Stomach (tissue), 9 donors: ENCODE data around the gene R3HDM2. TPM values are rescaled to one million over a fixed set of nuclear protein-coding genes. Genes with fewer than 3 reads are reported as not detected.
A peak's percentile ranks its signal among the peaks of the same experiment; 100 is the strongest.

Source experiments
- DNase-seq, 2 donors: peaks; one replicate each; pipeline versions ENCODE4 v3.0.0 to v3.0.0-alpha.2; 2013 to 2019
- H3K27ac ChIP-seq, 5 donors: fragments of 200-600 bp in 4 of 5; sonication (generic) in 4 of 5; one replicate each; pipeline ENCODE4 v1.5.1; 2013 to 2019; ENCODE audit warnings: mild to moderate bottlenecking in 1 of 5, moderate library complexity in 1 of 5
- H3K27me3 ChIP-seq, 3 donors: fragments of 200-600 bp; sonication (generic); one replicate each; pipeline ENCODE4 v1.5.1; 2017 to 2019; ENCODE audit warnings: mixed run types in 1 of 3
- H3K36me3 ChIP-seq, 4 donors: fragments of 200-600 bp; sonication (generic); 1 replicate in 3 of 4; 2 replicates in 1 of 4; pipeline ENCODE4 v1.5.1; 2016 to 2019
- H3K4me1 ChIP-seq, 4 donors: fragments of 200-600 bp; sonication (generic); one replicate each; pipeline ENCODE4 v1.5.1; 2016 to 2019
- H3K4me3 ChIP-seq, 4 donors: fragments of 200-600 bp; sonication (generic) in 3 of 4; one replicate each; pipeline ENCODE4 v1.5.1; 2016 to 2019; ENCODE audit warnings: mild to moderate bottlenecking in 1 of 4
- H3K9me3 ChIP-seq, 4 donors: fragments of 200-600 bp; sonication (generic); one replicate each; pipeline ENCODE4 v1.5.1; 2016 to 2019
- EP300 ChIP-seq: sonication (generic); formaldehyde crosslinking; IDR thresholded peaks from one replicate; pipeline ENCODE4 v1.6.1; 2017; ENCODE audit warnings: antibody characterized with exemption
- POLR2A ChIP-seq, 4 donors: fragments of 450-650 bp; IDR thresholded peaks; one replicate each; pipeline ENCODE4 v1.6.1; 2016; ENCODE audit warnings: antibody characterized with exemption in 4 of 4, control low read depth in 2 of 4, mild to moderate bottlenecking in 1 of 4, moderate library complexity in 1 of 4
- POLR2AphosphoS5 ChIP-seq, 3 donors: sonication (generic); formaldehyde crosslinking; IDR thresholded peaks; one replicate each; pipeline ENCODE4 v1.6.1; 2016; ENCODE audit warnings: antibody characterized with exemption in 3 of 3
- WGBS, 5 donors: extraction: QIAGEN DNeasy Blood & Tissue Kit in 3 of 5; methylation state at CpG; one replicate each; pipeline versions ENCODE4 v1.1.5 to v1.1.7; 2013 to 2018; 5-methylcytosine and 5-hydroxymethylcytosine counted together
- intact Hi-C: fragments of 100-400 bp; cut with DNase I; formaldehyde crosslinking; loops from one replicate; pipeline ENCODE4 v1.15.1; 2023; ENCODE audit warnings: low total_unique reads
- polyA plus RNA-seq, 3 donors: library from polyadenylated mRNA; stranded (reverse); fragments of 200-250 nt; gene quantifications; one replicate each; pipeline ENCODE4 v1.2.3, GENCODE V29; 2013
- total RNA-seq, 5 donors: library from RNA; depleted of rRNA; stranded (reverse); fragments of >200 nt; gene quantifications; one replicate each; pipeline versions ENCODE4 v1.1.0 to v1.2.3, GENCODE V29; 2014 to 2016
- TF ChIP-seq, protein P1 (sequence below), 7 experiments: fragments of 450-650 bp in 4 of 7; fragments of 200-600 bp in 3 of 7; sonication (generic) in 3 of 7; IDR thresholded peaks; one replicate each; pipeline ENCODE4 v1.5.1; 2016 to 2019; ENCODE audit warnings: antibody characterized with exemption in 7 of 7, control low read depth in 2 of 7, mild to moderate bottlenecking in 1 of 7
- donor health status: healthy with polysubstance abuse.
- donor health status: Bipolar disorder and iron deficiency.
- donor health status: healthy.

The R3HDM2 gene
- total and polyA plus RNA-seq, 8 donors, result 12.4 to 64.3 (median 24.5) TPM

DNA sequence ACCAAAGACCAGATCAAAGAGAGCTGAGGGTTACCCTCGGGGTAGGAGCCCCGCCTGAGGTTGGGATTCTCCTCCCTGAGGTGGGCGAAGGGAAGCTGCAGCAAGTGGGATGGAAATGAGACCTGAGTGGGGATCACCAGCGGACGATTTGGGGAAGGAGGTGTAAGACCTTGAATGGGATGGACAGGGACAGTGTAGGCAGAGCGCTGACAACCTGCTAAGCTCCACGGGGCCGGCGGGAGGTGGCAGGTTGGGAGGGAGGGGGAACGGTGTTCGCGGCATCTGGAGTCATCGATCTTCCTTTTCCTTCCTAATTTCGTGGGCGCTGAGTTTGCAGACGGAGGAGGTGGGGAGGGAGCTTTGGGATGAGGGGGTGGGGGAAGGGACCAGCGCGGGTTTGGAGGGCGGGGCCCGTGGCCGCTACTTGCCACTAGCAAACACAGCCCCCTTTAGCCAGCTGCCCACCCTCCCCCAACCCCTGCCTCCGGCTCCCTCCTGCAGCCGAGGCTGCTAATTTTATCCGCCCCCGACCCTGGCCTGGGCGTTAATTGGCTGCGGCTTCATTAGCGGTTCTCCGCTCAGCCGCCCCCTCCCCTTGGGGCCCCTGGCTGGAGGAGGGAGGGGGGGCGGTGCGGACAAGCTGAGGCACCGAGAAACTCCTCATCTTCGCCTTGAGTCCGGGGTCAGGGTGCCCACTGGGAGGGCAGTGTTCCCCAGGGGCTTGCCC, 204.1 kb downstream of the R3HDM2 start:
- 16 to 28% (median 20%) methylated on average over 23 to 35 of the region's 35 CpGs for WGBS, 5 donors
- Histone ChIP-seq H3K4me3 (peak overlapping the region in 1 of 4 donors; percentile 16), H3K27me3 (peaks cover 28 to 57% (median 54%) of the 10 kb centered on the region in 3 donors)

DNA sequence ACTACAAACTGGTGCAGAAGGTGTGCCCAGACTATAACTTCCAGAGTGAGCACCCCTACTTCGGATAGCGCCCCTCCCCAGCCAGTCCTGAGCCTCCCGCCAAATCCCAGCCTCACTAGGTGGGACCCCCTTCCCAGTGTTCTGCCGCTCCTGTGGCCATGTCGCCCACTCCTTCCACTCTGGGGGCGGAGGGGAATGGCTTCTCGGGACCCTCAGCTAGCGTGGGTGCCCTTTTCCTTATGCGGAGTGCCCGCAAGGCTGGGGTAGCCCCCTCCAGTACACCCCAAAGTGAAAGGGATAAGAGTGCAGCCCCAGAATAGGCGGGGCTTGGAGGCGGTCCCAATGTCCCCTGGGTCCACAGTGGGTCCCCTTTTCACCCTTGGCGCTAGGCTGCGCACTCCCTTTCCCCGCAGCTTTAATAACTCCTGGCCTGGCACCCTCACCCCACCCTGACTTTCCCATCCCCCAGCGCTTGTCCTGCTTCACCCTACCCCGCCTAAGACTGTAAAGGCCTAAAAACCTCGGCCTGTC, 205.1 kb downstream of the R3HDM2 start:
- intact Hi-C loops, result no loop called here
- H3K4me3 ChIP-seq, result peak overlapping the region in 1 of 4 donors; percentile 39
- H3K27me3 ChIP-seq, result peaks cover 37 to 67% (median 64%) of the 10 kb centered on the region in 3 donors
- H3K36me3 ChIP-seq, result peaks cover 0 to under 1% (median 0%) of the 10 kb centered on the region in 4 donors
- no peak overlapping the region for H3K27ac ChIP-seq
- H3K4me1 ChIP-seq, result peaks cover 21 to 46% (median 40%) of the 10 kb centered on the region in 4 donors
- TF ChIP-seq EP300 (no peak), POLR2AphosphoS5 (IDR thresholded peaks at IDR 0.05) (no peak), POLR2A (IDR thresholded peaks at IDR 0.05) (no peak)
- TF ChIP-seq, protein P1, sequence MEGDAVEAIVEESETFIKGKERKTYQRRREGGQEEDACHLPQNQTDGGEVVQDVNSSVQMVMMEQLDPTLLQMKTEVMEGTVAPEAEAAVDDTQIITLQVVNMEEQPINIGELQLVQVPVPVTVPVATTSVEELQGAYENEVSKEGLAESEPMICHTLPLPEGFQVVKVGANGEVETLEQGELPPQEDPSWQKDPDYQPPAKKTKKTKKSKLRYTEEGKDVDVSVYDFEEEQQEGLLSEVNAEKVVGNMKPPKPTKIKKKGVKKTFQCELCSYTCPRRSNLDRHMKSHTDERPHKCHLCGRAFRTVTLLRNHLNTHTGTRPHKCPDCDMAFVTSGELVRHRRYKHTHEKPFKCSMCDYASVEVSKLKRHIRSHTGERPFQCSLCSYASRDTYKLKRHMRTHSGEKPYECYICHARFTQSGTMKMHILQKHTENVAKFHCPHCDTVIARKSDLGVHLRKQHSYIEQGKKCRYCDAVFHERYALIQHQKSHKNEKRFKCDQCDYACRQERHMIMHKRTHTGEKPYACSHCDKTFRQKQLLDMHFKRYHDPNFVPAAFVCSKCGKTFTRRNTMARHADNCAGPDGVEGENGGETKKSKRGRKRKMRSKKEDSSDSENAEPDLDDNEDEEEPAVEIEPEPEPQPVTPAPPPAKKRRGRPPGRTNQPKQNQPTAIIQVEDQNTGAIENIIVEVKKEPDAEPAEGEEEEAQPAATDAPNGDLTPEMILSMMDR (IDR thresholded peaks at IDR 0.05), result no peak
- H3K9me3 ChIP-seq, result no peaks in the 10 kb centered on the region
- 42 to 54% (median 45%) methylated on average over 17 to 18 of the region's 18 CpGs for WGBS, 5 donors
- no peak for DNase-seq

More for the DNA sequence above, 204.1 kb downstream of the R3HDM2 start:
- DNase-seq, result no peak
- Histone ChIP-seq H3K27ac (no peak overlapping the region), H3K4me1 (peaks cover 22 to 54% (median 46%) of the 10 kb centered on the region in 4 donors), H3K9me3 (no peaks in the 10 kb centered on the region), H3K36me3 (peaks cover 4 to 10% (median 6%) of the 10 kb centered on the region in 4 donors)
- intact Hi-C loops, result no loop called here
- TF ChIP-seq POLR2A (IDR thresholded peaks at IDR 0.05) (no peak), POLR2AphosphoS5 (IDR thresholded peaks at IDR 0.05) (no peak), EP300 (no peak)
- TF ChIP-seq, protein P1 (IDR thresholded peaks at IDR 0.05), result no peak

DNA sequence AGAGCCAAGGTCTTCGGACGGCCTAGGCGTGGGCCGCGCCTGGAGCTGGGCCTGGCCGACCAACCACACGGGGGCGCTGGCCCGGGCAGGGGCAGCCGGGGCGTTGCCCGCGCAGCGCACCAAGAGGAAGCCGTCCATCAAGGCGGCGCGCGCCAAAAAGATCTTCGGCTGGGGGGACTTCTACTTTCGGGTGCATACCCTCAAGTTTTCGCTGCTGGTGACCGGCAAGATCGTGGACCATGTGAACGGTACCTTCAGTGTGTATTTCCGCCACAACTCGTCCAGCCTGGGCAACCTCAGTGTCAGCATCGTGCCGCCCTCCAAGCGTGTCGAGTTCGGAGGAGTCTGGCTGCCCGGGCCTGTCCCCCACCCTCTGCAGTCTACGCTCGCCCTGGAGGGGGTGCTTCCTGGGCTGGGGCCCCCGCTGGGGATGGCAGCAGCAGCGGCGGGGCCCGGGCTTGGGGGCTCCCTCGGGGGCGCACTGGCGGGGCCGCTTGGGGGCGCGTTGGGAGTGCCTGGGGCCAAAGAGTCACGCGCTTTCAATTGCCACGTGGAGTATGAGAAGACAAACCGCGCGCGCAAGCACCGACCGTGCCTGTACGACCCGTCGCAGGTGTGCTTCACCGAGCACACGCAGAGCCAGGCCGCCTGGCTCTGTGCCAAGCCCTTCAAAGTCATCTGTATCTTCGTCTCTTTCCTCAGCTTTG, 205.7 kb downstream of the R3HDM2 start:
- TF ChIP-seq, protein P1 (IDR thresholded peaks at IDR 0.05), result peak in 3 of 7 experiments; percentile 38 to 71 (median 61)
- no peak for TF ChIP-seq POLR2AphosphoS5 (IDR thresholded peaks at IDR 0.05)
- H3K9me3 ChIP-seq, result no peaks in the 10 kb centered on the region
- intact Hi-C loops, result no loop called here
- DNase-seq, result peak; percentile 64 to 80
- WGBS, 5 donors, result 4 to 22% (median 8%) methylated on average over 21 to 61 of the region's 61 CpGs
- H3K4me1 ChIP-seq, result peaks cover 15 to 43% (median 35%) of the 10 kb centered on the region in 4 donors
- H3K36me3 ChIP-seq, result no peaks in the 10 kb centered on the region
- peaks cover 37 to 74% (median 71%) of the 10 kb centered on the region in 3 donors for H3K27me3 ChIP-seq
- peak overlapping the region in 1 of 4 donors; percentile 39 for H3K4me3 ChIP-seq
- no peak overlapping the region for H3K27ac ChIP-seq

DNA sequence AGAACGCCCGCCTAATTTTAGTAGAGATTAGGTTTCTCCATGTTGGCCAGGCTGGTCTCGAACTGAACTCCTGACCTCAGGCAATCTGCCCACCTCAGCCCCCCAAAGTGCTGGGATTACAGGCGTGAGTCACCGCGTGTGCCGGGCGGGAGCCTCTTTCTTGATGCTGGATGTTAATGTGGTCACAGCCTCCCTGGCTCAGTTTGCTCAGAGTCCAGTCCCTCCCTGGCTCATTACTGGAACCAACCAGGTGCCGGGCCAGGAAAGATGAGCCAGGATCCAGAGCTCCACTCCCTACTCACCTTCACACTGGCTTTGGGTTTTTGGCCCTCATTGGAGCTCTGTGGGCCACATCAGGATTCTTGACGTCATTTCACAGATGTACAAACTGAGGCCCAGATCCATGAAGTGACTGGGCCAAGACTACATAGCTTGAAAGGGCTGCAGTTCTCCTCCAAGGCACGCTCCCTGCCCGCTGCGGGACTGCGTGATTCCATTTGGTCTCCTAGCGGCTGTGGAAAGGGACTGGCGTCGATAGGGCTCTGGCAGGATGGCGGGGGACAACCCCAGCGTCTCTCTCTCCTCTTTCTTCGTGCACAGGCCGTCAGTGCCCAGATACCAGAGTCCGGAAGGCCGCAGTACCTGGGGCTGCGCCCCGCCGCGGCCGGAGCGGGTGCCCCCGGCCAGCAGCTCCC, 206.4 kb downstream of the R3HDM2 start:
- intact Hi-C loops, result no loop called here
- Histone ChIP-seq H3K27ac (no peak overlapping the region), H3K4me3 (peak overlapping the region in 1 of 4 donors; percentile 39), H3K9me3 (no peaks in the 10 kb centered on the region), H3K36me3 (no peaks in the 10 kb centered on the region), H3K27me3 (peaks cover 39 to 81% (median 78%) of the 10 kb centered on the region in 3 donors), H3K4me1 (peaks cover 11 to 40% (median 31%) of the 10 kb centered on the region in 4 donors)
- WGBS, 5 donors, result 40 to 76% (median 45%) methylated on average over 20 to 30 of the region's 30 CpGs
- DNase-seq, result no peak
- TF ChIP-seq EP300, result no peak
- TF ChIP-seq, protein P1 (IDR thresholded peaks at IDR 0.05), result no peak
- TF ChIP-seq POLR2A (IDR thresholded peaks at IDR 0.05), result no peak
- TF ChIP-seq POLR2AphosphoS5 (IDR thresholded peaks at IDR 0.05), result no peak
